ENCODE measurements around the gene SLC44A5. TPM values are rescaled to one million over a fixed set of nuclear protein-coding genes. Genes with fewer than 3 reads are reported as not detected.

Gene SLC44A5
- total RNA-seq, 1 experiment from 2014 or later: 2.4 TPM

DNA sequence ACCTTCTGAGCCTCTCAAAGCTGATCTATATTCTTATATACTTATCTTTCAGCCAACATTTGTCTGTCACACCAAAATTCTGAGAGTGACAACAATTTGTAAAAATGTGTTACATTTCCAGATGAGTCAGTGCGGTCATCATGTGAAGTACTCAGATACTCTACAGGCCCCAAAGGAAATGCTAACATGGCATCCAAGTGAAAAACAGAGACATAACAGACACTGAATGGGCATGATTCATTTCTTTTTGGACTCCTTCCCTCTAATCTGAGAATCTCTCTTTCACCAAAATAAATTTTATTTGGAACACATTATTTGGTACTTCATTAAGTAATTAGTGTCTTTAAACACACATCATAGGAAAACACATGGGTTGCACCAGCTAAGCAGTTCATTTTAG is 96.6 kb downstream of the SLC44A5 start:
- no CpG with 5 or more reads among the region's 1 CpG for WGBS (ENCODE audit: extremely low coverage, insufficient read length, low lambda C conversion rate)
- H2BK5ac ChIP-seq (ENCODE audit: insufficient read length, low read length): no peak overlapping the region
- no peaks in the 10 kb centered on the region for H3K79me1 ChIP-seq (ENCODE audit: insufficient read depth, low read depth, low read length, poor library complexity, severe bottlenecking)
- no peaks in the 10 kb centered on the region for H3K27me3 Mint-ChIP-seq (ENCODE audit: low read depth)
- H3K18ac ChIP-seq (ENCODE audit: insufficient read length, low read depth, low read length): no peak overlapping the region
- H3K9me3 Mint-ChIP-seq: peaks cover 0 to 5% of the 10 kb centered on the region in 2 experiments; a peak in 1 of 5 replicates
- no peak overlapping the region for H3K4ac ChIP-seq (ENCODE audit: low read depth, low read length)
- H2BK20ac ChIP-seq (ENCODE audit: low read depth, low read length, poor library complexity, severe bottlenecking): no peak overlapping the region
- peaks cover 6 to 7% of the 10 kb centered on the region in 2 experiments for H3K4me1 Mint-ChIP-seq
- H3K79me2 ChIP-seq (ENCODE audit: insufficient read depth, low read length): no peaks in the 10 kb centered on the region
- no peak overlapping the region for H4K8ac ChIP-seq (replicated peaks; ENCODE audit: insufficient read length, low read depth, low read length)
- H3K4me2 ChIP-seq (ENCODE audit: insufficient read depth, insufficient read length, low read length): no peak overlapping the region
- H3K4me3 Mint-ChIP-seq: no peak overlapping the region
- no peaks in the 10 kb centered on the region for H3K36me3 Mint-ChIP-seq (ENCODE audit: insufficient read depth in 1 of 3, low read depth in 3 of 3)
- H3K9me3 ChIP-seq (ENCODE audit: control insufficient read depth, low read depth, low read length): no peaks in the 10 kb centered on the region
- H3K27ac Mint-ChIP-seq: no peak overlapping the region
- H4K20me1 ChIP-seq (ENCODE audit: control insufficient read depth, insufficient read depth, insufficient read length): no peaks in the 10 kb centered on the region
- H4K5ac ChIP-seq (ENCODE audit: insufficient read length, low read depth, low read length): no peak overlapping the region
- no peak overlapping the region for H3K56ac ChIP-seq (ENCODE audit: insufficient read length, low read depth, low read length)
- no peak overlapping the region for H2BK12ac ChIP-seq (ENCODE audit: insufficient read length, low read depth, low read length)
- no peak overlapping the region for H2AK5ac ChIP-seq (ENCODE audit: insufficient read length, low read length)
- H3K9ac ChIP-seq (ENCODE audit: extremely low read depth, insufficient read length, low read length): no peak overlapping the region
- no peak overlapping the region for H3K23ac ChIP-seq (ENCODE audit: insufficient read length, low read depth, low read length)
- no peaks in the 10 kb centered on the region; the same call in 1 of the 2 replicates for H3K4me1 ChIP-seq (ENCODE audit: insufficient read depth, low read length)
- TF ChIP-seq, protein P1, sequence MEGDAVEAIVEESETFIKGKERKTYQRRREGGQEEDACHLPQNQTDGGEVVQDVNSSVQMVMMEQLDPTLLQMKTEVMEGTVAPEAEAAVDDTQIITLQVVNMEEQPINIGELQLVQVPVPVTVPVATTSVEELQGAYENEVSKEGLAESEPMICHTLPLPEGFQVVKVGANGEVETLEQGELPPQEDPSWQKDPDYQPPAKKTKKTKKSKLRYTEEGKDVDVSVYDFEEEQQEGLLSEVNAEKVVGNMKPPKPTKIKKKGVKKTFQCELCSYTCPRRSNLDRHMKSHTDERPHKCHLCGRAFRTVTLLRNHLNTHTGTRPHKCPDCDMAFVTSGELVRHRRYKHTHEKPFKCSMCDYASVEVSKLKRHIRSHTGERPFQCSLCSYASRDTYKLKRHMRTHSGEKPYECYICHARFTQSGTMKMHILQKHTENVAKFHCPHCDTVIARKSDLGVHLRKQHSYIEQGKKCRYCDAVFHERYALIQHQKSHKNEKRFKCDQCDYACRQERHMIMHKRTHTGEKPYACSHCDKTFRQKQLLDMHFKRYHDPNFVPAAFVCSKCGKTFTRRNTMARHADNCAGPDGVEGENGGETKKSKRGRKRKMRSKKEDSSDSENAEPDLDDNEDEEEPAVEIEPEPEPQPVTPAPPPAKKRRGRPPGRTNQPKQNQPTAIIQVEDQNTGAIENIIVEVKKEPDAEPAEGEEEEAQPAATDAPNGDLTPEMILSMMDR (conservative IDR thresholded peaks at IDR 0.05): no peak
- no peak overlapping the region for H2BK120ac ChIP-seq (ENCODE audit: low read depth, low read length, poor library complexity, severe bottlenecking)
- H3K14ac ChIP-seq (ENCODE audit: insufficient read depth, low read length): no peak overlapping the region
- no peaks in the 10 kb centered on the region for H3K23me2 ChIP-seq (ENCODE audit: insufficient read length, low read depth, low read length, poor library complexity, severe bottlenecking)
- DNase-seq: no peak
- H2AFZ ChIP-seq (ENCODE audit: low read length): no peak overlapping the region
- H3T11ph ChIP-seq (ENCODE audit: low read length): no peak overlapping the region
- no peaks in the 10 kb centered on the region for H3K27me3 ChIP-seq (ENCODE audit: insufficient read depth, low read length)
- no peak overlapping the region for H4K91ac ChIP-seq (ENCODE audit: insufficient read length, low read depth, low read length)
- no peak overlapping the region for H2BK15ac ChIP-seq (ENCODE audit: low read depth, low read length)
- no peak overlapping the region for H3K27ac ChIP-seq (ENCODE audit: insufficient read length, low read depth, low read length)
